Measurements from ENCODE around the gene TPK1. TPM values are rescaled to one million over a fixed set of nuclear protein-coding genes. Genes with fewer than 3 reads are reported as not detected.
"Not testable (repeated sequence)": the region's sequence is repeated elsewhere in the genome, so short reads cannot be mapped to it uniquely, and the experiment has no call there.

Gene TPK1
- total RNA-seq, 1 donor from 2014 or later: 4.0 TPM

DNA sequence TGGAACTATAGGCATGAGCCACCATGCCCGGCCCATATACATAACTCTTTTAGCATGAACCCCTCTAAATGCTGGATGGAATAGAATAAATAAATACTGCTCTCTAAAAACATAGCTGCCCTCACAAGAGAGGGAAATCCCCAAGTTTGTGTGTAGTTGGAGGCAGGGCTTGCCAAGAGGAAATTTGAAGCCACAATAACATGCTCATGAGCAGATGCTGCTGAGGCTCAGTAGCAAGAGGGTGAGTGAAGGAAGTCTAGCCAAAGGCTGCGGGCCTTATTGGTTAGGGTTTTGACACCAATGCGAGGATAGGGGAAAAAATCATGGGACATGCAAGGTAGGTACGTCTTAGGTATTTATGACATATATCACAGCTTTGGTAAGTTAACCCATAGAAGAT, 17.3 kb downstream of the TPK1 start:
- Mint-ChIP-seq H3K9me3 (no peaks in the 10 kb centered on the region), H3K27me3 (ENCODE audit: low read depth) (no peaks in the 10 kb centered on the region), H3K27ac (ENCODE audit: unreplicated experiment) (no peak overlapping the region), H3K4me1 (no peaks in the 10 kb centered on the region), H3K36me3 (ENCODE audit: low read depth) (no peaks in the 10 kb centered on the region), H3K4me3 (no peak overlapping the region)
- DNase-seq (ENCODE audit: low read depth, low spot score): no peak
- TF ChIP-seq, protein P1, sequence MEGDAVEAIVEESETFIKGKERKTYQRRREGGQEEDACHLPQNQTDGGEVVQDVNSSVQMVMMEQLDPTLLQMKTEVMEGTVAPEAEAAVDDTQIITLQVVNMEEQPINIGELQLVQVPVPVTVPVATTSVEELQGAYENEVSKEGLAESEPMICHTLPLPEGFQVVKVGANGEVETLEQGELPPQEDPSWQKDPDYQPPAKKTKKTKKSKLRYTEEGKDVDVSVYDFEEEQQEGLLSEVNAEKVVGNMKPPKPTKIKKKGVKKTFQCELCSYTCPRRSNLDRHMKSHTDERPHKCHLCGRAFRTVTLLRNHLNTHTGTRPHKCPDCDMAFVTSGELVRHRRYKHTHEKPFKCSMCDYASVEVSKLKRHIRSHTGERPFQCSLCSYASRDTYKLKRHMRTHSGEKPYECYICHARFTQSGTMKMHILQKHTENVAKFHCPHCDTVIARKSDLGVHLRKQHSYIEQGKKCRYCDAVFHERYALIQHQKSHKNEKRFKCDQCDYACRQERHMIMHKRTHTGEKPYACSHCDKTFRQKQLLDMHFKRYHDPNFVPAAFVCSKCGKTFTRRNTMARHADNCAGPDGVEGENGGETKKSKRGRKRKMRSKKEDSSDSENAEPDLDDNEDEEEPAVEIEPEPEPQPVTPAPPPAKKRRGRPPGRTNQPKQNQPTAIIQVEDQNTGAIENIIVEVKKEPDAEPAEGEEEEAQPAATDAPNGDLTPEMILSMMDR (conservative IDR thresholded peaks at IDR 0.05): no peak

DNA sequence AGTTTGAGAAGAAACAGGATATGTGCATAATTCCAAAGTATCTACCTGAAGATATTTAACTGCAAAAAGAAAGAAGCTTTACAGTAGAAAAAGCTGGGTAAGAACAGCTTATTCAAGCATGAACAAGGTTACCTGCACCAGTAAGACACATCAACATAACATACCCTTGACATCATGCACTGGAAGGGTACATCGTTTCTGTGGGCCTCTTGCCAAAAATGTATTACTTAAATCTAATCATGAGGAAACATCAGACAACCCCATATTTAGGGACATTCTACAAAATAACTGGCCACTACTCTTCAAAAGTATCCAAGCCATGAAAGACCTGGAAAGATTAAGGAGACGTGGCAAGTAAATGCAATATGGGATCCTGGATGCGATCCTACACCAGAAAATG, 18.9 kb downstream of the TPK1 start:
- no peaks in the 10 kb centered on the region for H3K4me1 Mint-ChIP-seq
- no peaks in the 10 kb centered on the region for H3K9me3 Mint-ChIP-seq
- no peak overlapping the region for H3K27ac Mint-ChIP-seq (ENCODE audit: unreplicated experiment)
- no peaks in the 10 kb centered on the region for H3K27me3 Mint-ChIP-seq (ENCODE audit: low read depth)
- H3K4me3 Mint-ChIP-seq: no peak overlapping the region
- TF ChIP-seq, protein P1 (conservative IDR thresholded peaks at IDR 0.05): no peak
- H3K36me3 Mint-ChIP-seq (ENCODE audit: low read depth): no peaks in the 10 kb centered on the region
- no peak for DNase-seq (ENCODE audit: low read depth, low spot score)

DNA sequence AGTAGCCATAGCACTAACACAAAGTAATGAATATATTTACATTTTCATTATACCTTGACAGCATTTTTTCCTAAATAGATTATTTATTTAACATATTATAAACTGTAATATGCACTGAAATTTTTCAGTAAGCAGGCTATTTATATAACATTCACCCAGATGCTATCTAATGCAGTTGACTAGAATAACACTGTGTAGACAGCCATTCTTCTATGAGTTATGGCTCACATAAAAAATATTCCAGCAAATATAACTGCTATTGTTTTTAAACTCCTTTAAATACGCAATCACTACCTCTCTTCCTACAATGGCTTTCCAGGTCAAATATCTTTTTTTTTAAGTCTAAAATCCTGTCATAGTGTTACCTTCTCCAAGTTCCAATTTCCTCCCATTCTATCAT, 21.6 kb downstream of the TPK1 start:
- no peaks in the 10 kb centered on the region for H3K4me1 Mint-ChIP-seq
- H3K9me3 Mint-ChIP-seq: no peaks in the 10 kb centered on the region
- H3K36me3 Mint-ChIP-seq (ENCODE audit: low read depth): no peaks in the 10 kb centered on the region
- TF ChIP-seq, protein P1 (conservative IDR thresholded peaks at IDR 0.05): no peak
- DNase-seq (ENCODE audit: low read depth, low spot score): no peak
- H3K27ac Mint-ChIP-seq (ENCODE audit: unreplicated experiment): no peak overlapping the region
- no peaks in the 10 kb centered on the region for H3K27me3 Mint-ChIP-seq (ENCODE audit: low read depth)
- H3K4me3 Mint-ChIP-seq: no peak overlapping the region

DNA sequence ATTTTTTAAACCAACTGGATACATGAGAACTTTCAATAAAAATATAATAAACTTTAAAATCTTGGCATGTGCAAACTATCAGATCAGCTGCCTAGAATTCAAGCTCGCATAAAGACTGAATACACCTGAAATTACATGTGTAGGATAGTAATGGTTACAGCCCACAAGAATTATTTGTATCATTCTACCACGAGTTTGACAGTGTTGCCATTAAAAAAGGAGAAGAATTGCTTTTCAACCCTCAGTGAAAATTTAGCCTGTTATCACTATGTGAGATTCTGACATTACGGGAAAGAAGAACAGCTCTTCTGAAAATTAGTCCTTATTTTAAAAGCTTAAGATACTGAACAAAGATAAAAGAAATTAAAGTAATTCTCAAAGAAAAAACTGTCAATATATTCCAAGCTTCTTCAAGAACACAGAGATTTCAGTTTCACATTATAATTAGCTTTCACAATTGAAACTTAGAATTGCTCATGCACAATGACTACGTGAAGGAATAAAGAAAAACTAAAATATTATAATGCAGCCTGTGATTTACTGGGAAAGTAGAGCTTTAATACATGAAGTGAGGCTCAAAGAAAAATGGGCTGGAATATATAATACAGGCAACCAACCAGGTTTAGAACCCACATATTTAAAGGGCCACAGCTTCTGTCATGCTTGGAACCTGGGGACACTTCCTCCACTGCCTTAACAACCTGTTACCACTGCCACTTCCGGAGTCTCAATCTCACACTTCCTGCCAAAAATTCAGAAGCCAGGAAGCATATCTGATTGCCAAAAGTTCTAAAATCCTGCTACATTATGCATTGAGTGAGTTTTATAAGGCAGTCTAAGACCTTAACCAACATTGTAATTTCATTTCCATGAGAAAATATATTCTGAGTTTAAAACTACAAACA, 23.2 kb downstream of the TPK1 start:
- Mint-ChIP-seq H3K4me1 (no peaks in the 10 kb centered on the region), H3K4me3 (no peak overlapping the region), H3K9me3 (no peaks in the 10 kb centered on the region), H3K27me3 (ENCODE audit: low read depth) (no peaks in the 10 kb centered on the region), H3K27ac (ENCODE audit: unreplicated experiment) (no peak overlapping the region), H3K36me3 (ENCODE audit: low read depth) (no peaks in the 10 kb centered on the region)
- no peak for DNase-seq (ENCODE audit: low read depth, low spot score)
- TF ChIP-seq, protein P1 (conservative IDR thresholded peaks at IDR 0.05): no peak

DNA sequence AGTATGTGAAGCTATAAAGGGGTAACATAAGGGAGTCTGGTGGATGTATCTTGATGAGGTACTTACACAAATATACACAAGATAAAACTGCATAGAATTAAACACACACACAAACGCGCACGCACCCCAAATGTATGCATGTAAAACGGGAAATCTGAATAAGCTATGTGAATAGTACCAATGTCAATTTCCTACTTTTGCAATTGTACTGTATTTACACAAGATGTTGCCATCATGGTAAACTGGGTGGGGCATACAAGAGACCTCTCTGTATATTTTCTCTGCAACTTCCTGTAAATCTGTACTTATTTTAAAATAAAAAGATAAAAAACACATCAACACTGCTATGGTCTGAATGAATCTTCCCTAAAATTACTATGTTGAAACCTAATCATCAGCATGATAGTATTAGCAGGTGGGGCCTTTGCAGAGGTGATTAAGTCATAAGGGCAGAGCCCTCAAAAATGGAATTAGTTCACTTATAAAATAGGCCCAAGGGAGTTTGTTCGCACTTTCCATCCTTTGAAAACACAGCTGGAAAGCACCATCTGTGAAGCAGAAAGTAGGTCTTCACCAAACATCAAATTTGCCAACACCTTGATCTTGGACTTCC, 30.1 kb downstream of the TPK1 start:
- H3K4me1 Mint-ChIP-seq: no peaks in the 10 kb centered on the region
- DNase-seq (ENCODE audit: low read depth, low spot score): no peak
- TF ChIP-seq, protein P1 (conservative IDR thresholded peaks at IDR 0.05): no peak
- H3K36me3 Mint-ChIP-seq (ENCODE audit: low read depth): no peaks in the 10 kb centered on the region
- H3K4me3 Mint-ChIP-seq: no peak overlapping the region
- H3K9me3 Mint-ChIP-seq: no peaks in the 10 kb centered on the region
- no peak overlapping the region for H3K27ac Mint-ChIP-seq (ENCODE audit: unreplicated experiment)
- no peaks in the 10 kb centered on the region for H3K27me3 Mint-ChIP-seq (ENCODE audit: low read depth)

DNA sequence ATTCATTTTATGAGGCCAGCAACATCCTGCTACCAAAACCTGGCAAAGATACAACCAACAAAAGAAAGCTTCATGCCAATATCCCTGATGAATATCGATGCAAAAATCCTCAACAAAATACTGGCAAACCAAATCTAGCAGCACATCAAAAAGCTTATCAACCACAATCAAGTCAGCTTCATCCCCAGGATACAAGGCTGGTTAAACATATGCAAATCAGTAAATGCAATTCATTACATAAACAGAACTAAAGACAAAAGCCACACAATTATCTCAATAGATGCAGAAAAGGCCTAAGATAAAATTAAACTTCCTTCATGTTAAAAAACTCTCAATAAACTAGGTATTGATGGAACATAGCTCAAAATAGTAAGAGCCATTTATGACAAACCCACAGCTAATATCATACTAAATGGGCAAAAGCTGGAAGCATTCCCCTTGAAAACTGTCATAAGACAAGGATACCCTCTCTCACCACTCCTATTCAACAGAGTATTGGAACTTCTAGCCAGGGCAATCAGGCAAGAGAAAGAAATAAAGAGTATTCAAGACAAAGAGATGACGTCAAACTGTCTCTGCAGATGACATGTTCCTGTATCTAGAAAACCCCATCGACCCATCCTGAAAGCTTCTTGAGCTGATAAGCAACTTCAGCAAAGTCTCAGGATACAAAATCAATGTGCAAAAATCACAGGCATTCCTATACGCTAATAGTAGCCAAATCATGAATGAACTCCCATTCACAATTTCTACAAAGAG, 35.0 kb downstream of the TPK1 start:
- H3K4me1 Mint-ChIP-seq; H3K9me3 Mint-ChIP-seq; H3K27me3 Mint-ChIP-seq (ENCODE audit: low read depth): not testable (repeated sequence)

More for the DNA sequence above, 35.0 kb downstream of the TPK1 start:
- H3K36me3 Mint-ChIP-seq (ENCODE audit: low read depth): peaks cover 10% of the 10 kb centered on the region
- H3K4me3 Mint-ChIP-seq; H3K27ac Mint-ChIP-seq (ENCODE audit: unreplicated experiment); DNase-seq (ENCODE audit: low read depth, low spot score): not testable (repeated sequence)
